Measurements from ENCODE around the gene ETFA. TPM values are rescaled to one million over a fixed set of nuclear protein-coding genes. Genes with fewer than 3 reads are reported as not detected.

ETFA gene
- total and polyA plus RNA-seq, 2 of the 8 experiments (the other 6 are each of a cell fraction or from before 2014, with no cell fraction given) = 60.9 to 90.0 TPM

DNA sequence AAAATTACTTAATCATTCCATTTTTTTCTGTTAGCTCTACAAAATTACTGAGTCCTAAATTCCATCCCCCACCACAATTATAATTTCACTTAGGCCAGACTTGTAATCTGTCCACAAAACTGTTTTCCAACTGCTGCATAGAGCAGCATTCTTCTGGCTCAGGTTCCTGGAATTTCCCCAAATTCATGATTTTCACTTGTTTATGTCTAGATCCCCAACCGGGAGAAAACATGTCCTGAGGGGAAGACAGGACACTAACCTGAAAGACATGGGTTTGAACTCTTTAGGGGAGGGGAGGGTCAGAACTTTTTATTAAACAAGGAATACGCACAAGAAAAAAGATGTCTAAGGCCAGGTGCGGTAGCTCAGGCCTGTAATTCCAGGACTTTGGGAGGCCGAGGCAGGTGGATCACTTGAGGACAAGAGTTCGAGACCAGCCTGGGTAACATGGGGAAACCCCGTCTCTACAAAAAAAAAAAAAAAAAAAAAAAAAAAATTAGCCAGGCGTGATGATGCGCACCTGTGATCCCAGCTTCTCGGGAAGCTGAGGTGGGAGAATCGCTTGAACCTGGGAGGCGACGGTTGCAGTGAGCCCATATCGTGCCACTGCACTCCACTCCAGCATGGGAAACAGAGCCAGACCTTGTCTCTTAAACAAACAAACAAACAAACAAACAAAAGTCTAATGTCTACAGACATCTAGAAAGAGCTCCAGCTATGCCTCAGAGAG is 1.5 kb downstream of the ETFA start:
- TF ChIP-seq HDAC6 (IDR thresholded peaks at IDR 0.05; ENCODE audit: low read depth, low read length) (no peak), CEBPB (IDR thresholded peaks at IDR 0.05; ENCODE audit: low read depth, low read length) (no peak), CHD2 (IDR thresholded peaks at IDR 0.05; ENCODE audit: low read length) (no peak), BCL11A (IDR thresholded peaks at IDR 0.05; ENCODE audit: low read depth in 2 of 2, low read length in 2 of 2) (no peak), SP1 (IDR thresholded peaks at IDR 0.05; ENCODE audit: low read depth, low read length) (no peak), CHD1 (IDR thresholded peaks at IDR 0.05; ENCODE audit: low read depth, low read length) (no peak), SIN3A (conservative IDR thresholded peaks at IDR 0.05 in 1 of 2, IDR thresholded peaks at IDR 0.05 in 1 of 2; ENCODE audit: low read depth in 1 of 2, low read length in 2 of 2) (no peak), KDM4A (IDR thresholded peaks at IDR 0.05; ENCODE audit: low read depth, low read length, severe bottlenecking) (no peak), TCF12 (IDR thresholded peaks at IDR 0.05; ENCODE audit: low read depth, low read length) (no peak), TBP (IDR thresholded peaks at IDR 0.05; ENCODE audit: low read depth, low read length) (no peak)
- TF ChIP-seq, protein P1, sequence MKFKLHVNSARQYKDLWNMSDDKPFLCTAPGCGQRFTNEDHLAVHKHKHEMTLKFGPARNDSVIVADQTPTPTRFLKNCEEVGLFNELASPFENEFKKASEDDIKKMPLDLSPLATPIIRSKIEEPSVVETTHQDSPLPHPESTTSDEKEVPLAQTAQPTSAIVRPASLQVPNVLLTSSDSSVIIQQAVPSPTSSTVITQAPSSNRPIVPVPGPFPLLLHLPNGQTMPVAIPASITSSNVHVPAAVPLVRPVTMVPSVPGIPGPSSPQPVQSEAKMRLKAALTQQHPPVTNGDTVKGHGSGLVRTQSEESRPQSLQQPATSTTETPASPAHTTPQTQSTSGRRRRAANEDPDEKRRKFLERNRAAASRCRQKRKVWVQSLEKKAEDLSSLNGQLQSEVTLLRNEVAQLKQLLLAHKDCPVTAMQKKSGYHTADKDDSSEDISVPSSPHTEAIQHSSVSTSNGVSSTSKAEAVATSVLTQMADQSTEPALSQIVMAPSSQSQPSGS (IDR thresholded peaks at IDR 0.05; ENCODE audit: low read length) = no peak
- Histone ChIP-seq H2BK5ac (ENCODE audit: low read depth, low read length) (no peak overlapping the region), H3K4me1 (replicated peaks in 1 of 4; ENCODE audit: control insufficient read depth in 3 of 4, insufficient read depth in 4 of 4, low read length in 3 of 4) (peaks cover 0 to 3% (median 0%) of the 10 kb centered on the region in 4 experiments; a peak in 1 of 7 replicates), H3K4ac (replicated peaks; ENCODE audit: insufficient read length, low read depth, low read length) (no peak overlapping the region), H4K20me1 (replicated peaks in 1 of 2; ENCODE audit: control insufficient read depth in 1 of 2, insufficient read depth in 2 of 2, low read length in 2 of 2) (peaks cover 0 to 2% of the 10 kb centered on the region in 2 experiments), H2BK15ac (ENCODE audit: low read length) (no peak overlapping the region), H3K23ac (ENCODE audit: insufficient read length) (no peak overlapping the region), H3K27ac (ENCODE audit: low read depth, low read length) (no peak overlapping the region), H3K36me3 (ENCODE audit: control insufficient read depth in 2 of 4, insufficient read depth in 4 of 4, low read length in 3 of 4) (no peaks in the 10 kb centered on the region), H2BK12ac (ENCODE audit: low read depth, low read length) (no peak overlapping the region), H3K23me2 (ENCODE audit: low read depth, low read length) (peaks cover 8% of the 10 kb centered on the region), H2AFZ (ENCODE audit: low read length) (no peak overlapping the region), H3K79me1 (ENCODE audit: low read depth, low read length) (no peaks in the 10 kb centered on the region; the same call in 1 of the 2 replicates), H3K79me2 (ENCODE audit: control insufficient read depth in 1 of 2, insufficient read depth in 2 of 2, low read length in 2 of 2) (peaks cover 0 to 49% of the 10 kb centered on the region in 2 experiments; a peak in 2 of 4 replicates), H3K4me2 (ENCODE audit: insufficient read depth in 1 of 2, low read depth in 2 of 2, low read length in 2 of 2) (peak overlapping the region; percentile 68 to 96; a peak in 2 of 4 replicates), H3K27me3 (replicated peaks in 1 of 4; ENCODE audit: control insufficient read depth in 3 of 4, extremely low read depth in 1 of 4, insufficient read depth in 3 of 4, low read length in 3 of 4) (no peaks in the 10 kb centered on the region; a peak in 1 of 7 replicates), H3K9ac (replicated peaks in 1 of 4; ENCODE audit: extremely low read depth in 1 of 4, low read depth in 3 of 4, low read length in 3 of 4) (peak overlapping the region in 1 of 4 experiments; percentile 32; a peak in 1 of 7 replicates), H3K9me3 (ENCODE audit: insufficient read depth in 2 of 2, low read depth in 1 of 2, low read length in 1 of 2) (peaks cover 0 to 2% of the 10 kb centered on the region in 2 experiments; a peak in 1 of 4 replicates), H4K5ac (ENCODE audit: insufficient read length, low read depth, low read length) (no peak overlapping the region), H3K18ac (ENCODE audit: extremely low read depth, low read length) (no peak overlapping the region), H2BK120ac (replicated peaks; ENCODE audit: low read depth, low read length) (no peak overlapping the region), H3K56ac (replicated peaks; ENCODE audit: insufficient read length, low read depth, low read length) (no peak overlapping the region), H3K14ac (ENCODE audit: insufficient read length) (no peak overlapping the region), H2BK20ac (ENCODE audit: low read length) (no peak overlapping the region), H3K4me3 (ENCODE audit: extremely low read depth in 1 of 4, insufficient read depth in 2 of 4, low read depth in 3 of 4, low read length in 4 of 4) (peak overlapping the region in 2 of 4 experiments; percentile 73 to 87; a peak in 4 of 8 replicates), H4K8ac (ENCODE audit: extremely low read depth, insufficient read depth, low read length) (peak overlapping the region; percentile 36; the same call in 1 of the 2 replicates), H4K91ac (replicated peaks; ENCODE audit: insufficient read length, low read length) (no peak overlapping the region), H2AK5ac (ENCODE audit: low read depth, low read length) (no peak overlapping the region)
- no peak for FAIRE-seq
- ChIA-PET POLR2A (ENCODE audit: partially characterized antibody) (interaction anchor here (0.9 kb wide), 2 partner anchors 10 to 75 kb away, joined by 3 read pairs; no protein-coding TSS in a partner anchor), CTCF (ENCODE audit: partially characterized antibody) (interaction anchor here (1.0 to 1.3 kb wide), 5 partner anchors 13 to 24 kb away, joined by 3 to 5 read pairs (median 3); no protein-coding TSS in a partner anchor)
- DNase-seq (ENCODE audit: low read depth in 1 of 2, low spot score in 2 of 2) = no peak
- 92% methylated on average over 13 of the region's 13 CpGs; no CpG with 5 or more reads in 1 of the 2 experiments for WGBS, 2 experiments (ENCODE audit: extremely low coverage in 1 of 2, insufficient coverage in 1 of 2, insufficient read length in 1 of 2, insufficient replicate concordance in 2 of 2, low coverage in 1 of 2, low lambda C conversion rate in 2 of 2, missing lambda C conversion rate in 1 of 2)

All from H1 (cell line).